Esophagus muscularis mucosa (tissue), 4 donors: ENCODE results near the gene GPC5.

Source experiments
- CTCF ChIP-seq, 3 experiments: fragments of 200-600 bp in 2 of 3; fragments of 450-650 bp in 1 of 3; sonication (generic) in 2 of 3; IDR thresholded peaks; one replicate each; pipeline ENCODE4 v1.5.1; 2017 to 2019; ENCODE audit warnings: antibody characterized with exemption in 3 of 3, mild to moderate bottlenecking in 2 of 3, moderate library complexity in 1 of 3
- EP300 ChIP-seq: sonication (generic); formaldehyde crosslinking; IDR thresholded peaks from one replicate; pipeline ENCODE4 v1.6.1; 2017; ENCODE audit warnings: antibody characterized with exemption
- POLR2A ChIP-seq: fragments of 450-650 bp; IDR thresholded peaks from one replicate; pipeline ENCODE4 v1.6.1; 2017; ENCODE audit warnings: antibody characterized with exemption, moderate library complexity, mild to moderate bottlenecking, low read depth
- POLR2AphosphoS5 ChIP-seq, 2 donors: sonication (generic); formaldehyde crosslinking; IDR thresholded peaks; one replicate each; pipeline ENCODE4 v1.6.1; 2017; ENCODE audit warnings: antibody characterized with exemption in 2 of 2

- TF ChIP-seq CTCF (IDR thresholded peaks at IDR 0.05): no peak
- no peak for TF ChIP-seq POLR2AphosphoS5 (IDR thresholded peaks at IDR 0.05)
- TF ChIP-seq POLR2A: no peak
- no peak for TF ChIP-seq EP300
Measured at GRCh38 chr13:91792054-91792453, 393.6 kb downstream of the GPC5 start.
